IPS-11a (cell line): ENCODE results near the gene CCDC102A.

Source experiments
- H3K4me3 ChIP-seq: one replicate; pipeline ENCODE4 v1.5.1; 2013; ENCODE audit warnings: low read depth, low read length, control low read depth

CCDC102A gene

DNA sequence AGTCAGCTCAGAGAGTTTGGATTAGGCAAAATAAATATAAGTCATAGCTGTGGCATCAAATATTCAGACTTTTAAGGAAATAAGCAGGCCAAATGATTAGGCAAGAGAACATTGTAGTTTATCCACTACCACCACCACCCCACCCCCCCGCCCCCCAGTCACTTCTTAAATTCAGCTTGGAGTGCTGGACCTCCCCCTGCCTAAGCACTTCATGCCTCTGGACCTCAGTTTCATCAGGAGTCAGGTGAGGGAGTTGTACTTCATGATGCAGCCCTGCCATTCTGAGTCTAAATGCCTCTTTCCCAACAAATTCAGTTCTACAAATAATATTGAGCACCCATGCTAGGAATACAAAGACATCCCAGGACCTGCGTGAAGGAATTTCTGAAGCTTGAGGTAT is 71.8 kb downstream of the CCDC102A start:
- no peak overlapping the region for H3K4me3 ChIP-seq

- H3K4me3 ChIP-seq = peak overlapping the region; percentile 89
These were observed 73.4 kb downstream of the CCDC102A start for GRCh38 chr16:57462978-57463362.

DNA sequence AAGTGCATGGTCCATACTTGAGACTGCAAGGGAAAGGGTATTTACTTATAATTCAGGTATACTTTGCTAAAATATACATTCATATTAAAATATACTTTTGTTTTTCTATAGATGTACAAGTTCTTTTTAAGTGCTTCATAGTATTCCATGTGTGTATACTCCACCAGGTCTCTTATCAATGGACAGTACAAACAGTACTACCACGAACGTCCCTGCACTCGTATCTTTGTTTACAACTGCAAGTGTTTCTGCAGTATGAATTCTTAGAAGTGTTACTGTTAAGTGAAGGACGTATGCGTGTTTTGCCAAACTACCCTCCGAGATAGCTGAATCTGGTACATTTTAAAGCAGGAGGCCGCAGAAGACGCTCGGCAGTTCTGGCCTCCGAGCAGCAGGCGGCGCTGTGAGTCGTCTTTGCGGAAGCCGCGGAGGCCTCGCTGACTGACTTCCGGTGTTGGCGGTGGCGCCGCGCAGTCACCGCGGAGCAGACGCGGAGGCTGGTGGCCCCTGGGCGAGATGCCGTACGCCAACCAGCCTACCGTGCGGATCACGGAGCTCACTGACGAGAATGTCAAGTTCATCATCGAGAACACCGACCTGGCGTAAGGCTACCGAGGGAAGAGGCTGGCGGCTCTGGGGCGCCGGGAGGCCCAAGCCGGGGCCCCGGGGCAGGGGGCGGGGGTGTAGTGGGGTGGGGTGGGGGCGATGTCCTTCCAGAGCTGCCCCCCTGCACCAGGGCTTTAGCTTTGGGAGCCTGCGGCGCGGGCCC is 74.0 kb downstream of the CCDC102A start, which contains the start of gene POLR2C:
Gene POLR2C, plus strand, starts transcription at position 471 of the 769 bp plus-strand sequence. Its CDS starts 46 bp downstream, at position 517.
- peak within 1 kb of the TSS; percentile 89 for H3K4me3 ChIP-seq
